ENCODE measurements around the gene KIFAP3.
"Not testable (repeated sequence)": the region's sequence is repeated elsewhere in the genome, so short reads cannot be mapped to it uniquely, and the experiment has no call there.

KIFAP3 gene

DNA sequence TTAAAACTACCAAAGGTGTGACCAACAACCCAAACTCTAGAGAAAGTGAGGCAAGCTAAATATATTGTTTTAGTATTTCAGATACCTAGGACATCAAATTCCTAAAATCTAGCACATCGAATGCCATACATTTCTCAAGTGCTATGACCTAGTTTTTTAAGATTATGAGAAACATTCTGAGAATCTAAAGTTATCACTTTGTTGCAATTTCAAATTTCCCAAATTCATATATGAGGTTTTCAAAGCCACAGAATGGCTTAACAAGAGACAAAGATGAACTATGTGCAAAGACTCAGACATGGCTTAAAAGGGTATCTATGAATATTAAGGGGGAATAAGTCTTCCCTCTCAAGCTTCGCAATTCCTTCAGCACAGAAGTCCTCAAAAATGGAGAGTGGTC lies 187.6 kb downstream of the KIFAP3 start:
- DNase-seq (ENCODE audit: low spot score), result no peak

DNA sequence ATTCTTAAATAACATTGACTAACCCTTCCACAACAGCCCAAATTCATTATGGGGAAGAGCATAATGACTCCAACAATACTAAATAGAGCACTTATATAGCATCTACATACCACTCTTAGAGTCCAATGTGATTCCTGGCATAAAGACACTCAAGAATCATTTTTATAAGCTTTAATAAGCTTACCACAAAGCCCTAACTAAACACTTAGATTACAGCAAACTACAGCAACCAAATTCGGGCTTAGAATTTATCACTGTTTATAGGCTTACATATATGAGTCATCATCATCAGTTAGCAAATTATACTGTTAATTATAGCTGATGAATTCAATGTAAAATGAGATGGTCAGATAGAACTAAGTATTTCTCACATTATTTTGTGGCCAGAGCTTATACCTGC lies 188.1 kb downstream of the KIFAP3 start:
- DNase-seq (ENCODE audit: low spot score), result no peak

DNA sequence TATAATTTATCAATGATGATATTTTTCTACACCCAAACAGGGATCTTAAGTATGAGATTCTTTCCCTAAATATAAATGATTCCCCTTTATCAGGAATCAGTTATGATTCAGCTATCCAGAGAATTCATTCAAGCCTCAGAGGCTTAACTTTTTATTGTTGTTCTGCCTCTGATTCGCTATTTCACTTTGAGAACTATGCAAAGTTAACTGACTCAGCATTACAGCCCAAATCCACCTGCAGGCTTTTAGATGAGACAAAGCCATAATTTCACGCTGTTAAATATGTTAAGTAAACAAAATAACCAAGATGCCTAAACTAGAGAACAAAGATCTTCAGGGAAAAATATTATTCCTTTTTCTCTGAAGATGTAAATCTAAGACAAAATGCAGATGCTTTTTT lies 189.3 kb downstream of the KIFAP3 start:
- DNase-seq (ENCODE audit: low spot score), result no peak

DNA sequence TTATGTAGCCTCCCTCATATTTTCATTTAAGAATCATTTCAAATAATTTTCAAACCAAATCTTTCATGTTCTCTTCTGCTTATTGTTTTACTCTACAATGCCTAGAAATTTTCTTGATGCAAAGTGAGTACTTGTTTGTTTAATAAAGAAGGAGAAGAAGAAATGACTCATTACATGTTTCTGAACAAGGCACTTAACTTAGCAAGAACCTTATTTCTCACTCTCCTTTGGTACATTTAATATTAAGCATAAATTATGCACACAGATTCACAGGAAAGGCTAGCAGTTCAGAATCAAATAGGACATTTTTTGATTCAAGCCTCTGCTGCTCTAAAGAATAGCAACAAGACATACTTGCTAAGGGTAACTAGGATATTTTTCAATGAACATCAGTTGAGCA lies 189.9 kb downstream of the KIFAP3 start:
- DNase-seq (ENCODE audit: low spot score), result no peak

DNA sequence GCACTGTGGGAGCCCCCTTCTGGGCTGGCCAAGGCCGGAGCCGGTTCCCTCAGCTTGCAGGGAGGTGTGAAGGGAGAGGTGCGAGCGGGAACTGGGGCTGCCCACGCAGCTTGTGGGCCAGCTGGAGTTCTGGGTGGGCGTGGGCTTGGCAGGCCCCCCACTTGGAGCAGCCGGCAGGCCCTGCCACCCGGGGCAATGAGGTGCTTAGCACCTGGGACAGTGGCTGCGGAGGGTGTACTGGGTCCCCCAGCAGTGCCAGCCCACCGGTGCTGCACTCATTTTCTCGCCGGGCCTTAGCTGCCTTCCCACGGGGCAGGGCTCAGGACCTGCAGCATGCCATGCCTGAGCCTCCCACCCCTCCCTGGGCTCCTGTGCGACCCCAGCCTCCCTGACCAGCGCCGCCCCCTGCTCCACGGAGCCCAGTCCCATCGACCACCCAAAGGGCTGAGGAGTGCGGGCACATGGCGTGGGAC lies 192.4 kb downstream of the KIFAP3 start:
- no peak for DNase-seq (ENCODE audit: low spot score)

DNA sequence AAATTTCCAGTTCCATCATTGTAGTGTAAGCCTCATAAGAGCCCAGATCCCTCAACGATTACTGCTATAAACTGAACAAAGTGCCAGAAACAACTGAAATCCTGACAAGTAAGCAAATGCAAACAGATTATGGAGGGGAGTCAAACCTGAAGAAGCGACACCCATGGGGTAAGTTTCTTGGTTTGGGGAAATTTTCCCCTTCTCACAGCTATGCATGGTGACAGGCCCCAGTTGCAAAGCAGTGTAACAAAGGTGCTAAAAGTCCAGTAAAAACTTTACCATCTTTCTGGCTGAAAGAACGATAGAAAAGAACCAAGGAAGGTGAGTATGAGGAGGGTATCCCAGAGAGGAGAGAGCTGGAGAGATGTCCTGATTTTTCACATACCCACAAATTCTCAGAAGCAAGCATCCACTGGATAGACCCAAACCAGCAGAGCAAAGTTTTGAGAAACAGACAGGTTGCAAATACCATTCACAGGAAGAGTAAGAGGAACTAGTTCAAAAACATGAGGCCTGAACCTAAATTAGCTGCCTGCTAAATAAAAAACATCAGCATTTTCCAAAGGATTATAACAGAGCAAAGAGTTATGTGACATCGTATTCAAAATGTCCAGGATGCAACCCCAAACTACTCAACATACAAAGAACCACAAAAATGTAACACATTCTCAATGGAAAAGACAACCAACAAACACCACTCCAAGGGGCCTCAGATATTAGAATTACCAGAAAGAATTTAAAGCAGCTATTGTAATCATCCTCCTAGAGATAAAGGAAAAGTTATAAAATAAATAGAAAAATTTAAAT lies 195.3 kb downstream of the KIFAP3 start:
- no peak for DNase-seq (ENCODE audit: low spot score)

DNA sequence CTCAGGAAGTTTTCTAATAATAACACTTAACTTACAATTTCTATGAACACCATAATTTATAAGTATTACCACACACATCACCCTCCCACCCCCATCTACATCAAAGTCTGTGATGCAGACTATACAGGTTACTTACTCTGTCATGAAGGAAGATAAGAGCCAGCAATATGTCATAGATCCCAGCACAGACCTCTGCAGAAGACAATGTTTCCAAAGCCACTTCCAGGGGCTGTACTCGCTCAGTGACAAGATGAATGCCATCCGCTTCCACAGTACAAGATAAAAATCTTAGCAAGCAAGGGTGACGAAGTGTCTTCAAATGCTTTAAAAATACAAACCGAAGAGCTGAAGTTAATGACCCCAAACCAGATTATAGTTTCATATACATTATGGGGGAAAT lies 196.0 kb downstream of the KIFAP3 start:
- DNase-seq (ENCODE audit: low spot score), result no peak

DNA sequence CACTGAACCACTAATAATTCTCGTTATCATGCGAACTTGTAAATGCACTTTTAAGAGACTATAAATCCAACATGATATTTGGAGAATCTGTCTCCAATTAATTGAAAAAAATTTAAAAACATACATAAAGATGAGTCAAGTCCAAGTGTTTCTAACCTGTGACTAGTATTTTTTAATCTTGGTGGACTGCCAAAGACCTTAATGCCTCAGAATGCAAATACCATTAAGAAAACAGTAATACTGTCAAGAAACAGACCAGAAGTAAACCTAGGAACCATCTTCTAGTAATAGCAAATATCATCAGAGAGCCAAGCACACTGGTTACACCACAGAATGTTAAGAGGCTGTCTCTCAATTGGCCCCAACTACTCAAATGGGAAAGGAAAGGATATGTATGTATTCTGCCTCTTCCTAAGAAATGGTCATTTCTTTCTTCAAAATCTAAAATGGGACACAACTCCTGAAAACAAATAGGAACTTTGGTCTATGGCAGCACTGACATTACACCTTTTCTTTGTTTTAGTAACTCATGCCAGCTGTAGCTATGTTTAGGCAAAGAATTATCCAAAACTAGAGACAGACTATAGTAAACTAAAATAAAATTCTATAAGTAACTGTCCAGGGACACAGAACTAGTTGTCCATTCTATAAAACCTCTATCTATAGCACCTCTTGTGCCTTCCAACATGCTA lies 196.5 kb downstream of the KIFAP3 start:
- no peak for DNase-seq (ENCODE audit: low spot score)

DNA sequence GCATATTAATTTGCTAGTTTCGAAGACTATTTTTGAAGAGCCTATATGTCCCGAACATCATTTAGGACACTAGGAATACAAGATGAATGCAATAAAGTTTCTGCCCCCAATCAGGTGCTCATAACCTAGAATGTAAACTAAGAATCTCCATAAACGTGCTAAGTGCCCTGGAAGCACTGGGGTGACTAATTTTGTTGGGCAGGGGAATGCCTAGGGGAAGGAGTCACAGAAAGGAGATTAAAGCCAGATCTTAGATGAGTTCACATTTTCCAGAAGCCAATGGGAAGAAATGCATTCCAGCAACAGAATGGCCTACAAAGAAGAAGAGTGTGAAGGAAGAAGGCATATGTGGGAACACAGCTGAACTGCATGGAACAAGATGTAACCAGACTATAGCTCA lies 200.3 kb downstream of the KIFAP3 start:
- DNase-seq (ENCODE audit: low spot score), result no peak

DNA sequence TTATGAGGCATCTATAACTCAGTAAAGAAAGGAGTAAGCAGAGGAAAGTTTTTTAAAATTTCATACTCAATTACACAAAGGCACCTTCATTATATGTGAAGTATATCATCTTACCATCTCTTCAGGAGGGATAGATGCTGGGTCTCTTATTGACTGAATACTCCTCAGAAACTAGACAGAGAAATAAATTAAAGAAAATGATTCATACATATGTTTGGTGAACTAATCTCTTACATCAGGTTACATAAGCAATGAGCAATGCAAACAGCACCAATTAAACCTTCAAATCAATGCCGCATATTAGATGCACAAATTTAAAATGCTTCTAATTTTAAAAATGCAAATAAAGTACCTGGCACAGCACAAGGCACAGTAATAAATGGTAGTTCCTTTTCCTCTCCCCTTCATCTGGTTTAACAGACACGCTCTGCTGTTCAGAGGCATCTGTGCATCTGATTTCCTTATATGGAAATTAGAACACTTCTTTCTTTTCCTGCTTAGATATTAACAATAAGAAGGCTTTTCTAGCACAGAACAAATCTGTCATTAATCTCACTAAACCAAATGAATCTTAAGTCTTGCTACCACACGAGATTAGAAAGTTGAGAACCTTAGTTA lies 200.8 kb downstream of the KIFAP3 start:
- DNase-seq (ENCODE audit: low spot score), result no peak

DNA sequence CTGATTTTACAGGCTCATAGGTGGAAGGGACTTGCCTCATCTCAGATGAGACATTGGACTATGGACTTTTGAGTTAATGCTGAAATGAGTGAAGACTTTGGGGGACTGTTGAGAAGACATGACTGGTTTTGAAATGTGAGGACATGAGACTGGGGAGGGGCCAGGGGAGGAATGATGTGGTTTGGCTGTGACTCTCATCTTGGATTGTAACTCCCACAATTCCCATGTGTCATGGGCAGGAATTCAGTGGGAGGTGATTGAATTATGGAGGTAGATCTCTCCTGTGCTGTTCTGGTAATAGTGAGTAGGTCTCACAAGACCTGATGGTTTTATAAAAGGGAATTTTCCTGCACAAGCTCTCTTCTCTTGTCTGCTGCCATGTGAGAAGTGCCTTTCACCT lies 201.6 kb downstream of the KIFAP3 start:
- no peak for DNase-seq (ENCODE audit: low spot score)

DNA sequence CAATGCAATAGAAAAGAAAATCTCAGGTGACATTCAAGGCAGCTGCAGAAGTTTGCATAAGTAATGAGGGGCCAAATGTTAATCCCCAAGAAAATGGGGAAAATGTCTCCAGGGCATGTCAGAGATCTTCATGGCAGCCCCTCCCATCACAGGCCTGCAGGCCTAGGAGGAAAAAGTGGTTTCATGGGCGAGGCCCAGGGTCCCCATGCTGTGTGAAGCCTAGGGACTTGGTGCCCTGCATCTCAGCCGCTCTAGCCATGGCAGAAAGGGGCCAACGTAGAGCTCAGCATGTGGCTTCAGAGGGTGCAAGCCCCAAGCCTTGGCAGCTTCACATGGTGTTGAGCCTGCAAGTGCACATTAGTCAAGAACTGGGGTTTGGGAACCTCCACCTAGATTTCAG lies 202.5 kb downstream of the KIFAP3 start:
- DNase-seq (ENCODE audit: low spot score), result not testable (repeated sequence)
